NCI-H2171 treated with DMSO at 0.1 percent for 48 hours (cell line): ENCODE results near the gene PDCD2L.
A peak's percentile ranks its signal among the peaks of the same experiment; 100 is the strongest.
"Not testable (repeated sequence)": the region's sequence is repeated elsewhere in the genome, so short reads cannot be mapped to it uniquely, and the experiment has no call there.

Experiments
- DNase-seq: peaks from one replicate; lab custom pipeline; 2025; lab: John Stamatoyannopoulos, UW

PDCD2L gene

GRCh38 chr19:34404109-34404909 is at the start of gene PDCD2L:
Gene PDCD2L, plus strand, starts transcription at chr19:34404399. Its CDS starts 32 bp downstream, at chr19:34404431.
- DNase-seq: peak; percentile 93

GRCh38 chr19:34355201-34355600 is 49.0 kb upstream of the PDCD2L start:
- no peak for DNase-seq

GRCh38 chr19:34356875-34357274 is 47.3 kb upstream of the PDCD2L start:
- DNase-seq: no peak

GRCh38 chr19:34357431-34357830 is 46.8 kb upstream of the PDCD2L start:
- no peak for DNase-seq

DNA sequence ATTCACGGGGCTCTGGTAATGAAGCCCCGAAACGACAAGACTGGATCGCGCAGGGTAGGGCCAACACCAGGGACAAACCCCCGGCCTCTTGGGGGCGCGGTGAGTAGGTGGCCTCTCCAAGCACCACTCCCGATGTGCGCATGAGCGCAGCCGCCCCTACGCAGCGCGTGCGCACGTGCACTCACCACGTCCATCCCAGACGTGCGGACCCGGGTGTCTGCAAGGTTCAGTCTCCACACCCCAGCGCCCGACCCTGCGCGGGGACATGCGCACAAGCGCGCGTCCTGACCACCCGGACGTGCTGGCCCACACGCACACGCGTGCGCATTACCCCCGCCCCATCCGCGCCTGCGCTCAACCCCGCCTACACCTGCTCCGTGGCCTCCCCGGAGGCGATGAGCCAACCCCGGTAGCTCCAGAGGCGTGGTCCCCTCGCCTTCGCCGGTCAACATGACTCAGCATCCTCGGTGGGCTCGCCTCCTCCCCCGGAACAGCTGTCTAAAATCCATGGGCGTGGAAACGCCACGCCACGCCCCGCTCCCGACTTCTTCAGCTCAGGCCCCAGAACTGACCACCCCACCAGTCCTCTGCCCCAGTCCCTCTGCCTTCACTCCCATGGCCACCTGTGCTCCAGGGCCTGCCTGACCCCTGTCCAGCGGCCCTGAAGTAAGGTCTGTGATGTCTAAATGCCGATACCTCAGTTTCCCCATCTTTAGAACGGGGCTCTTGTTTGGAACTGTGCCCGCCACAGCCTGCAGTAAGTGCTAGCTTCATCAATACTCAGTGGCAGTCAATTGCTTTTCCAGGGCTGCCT is 44.9 kb upstream of the PDCD2L start:
- peak; percentile 96 for DNase-seq

DNA sequence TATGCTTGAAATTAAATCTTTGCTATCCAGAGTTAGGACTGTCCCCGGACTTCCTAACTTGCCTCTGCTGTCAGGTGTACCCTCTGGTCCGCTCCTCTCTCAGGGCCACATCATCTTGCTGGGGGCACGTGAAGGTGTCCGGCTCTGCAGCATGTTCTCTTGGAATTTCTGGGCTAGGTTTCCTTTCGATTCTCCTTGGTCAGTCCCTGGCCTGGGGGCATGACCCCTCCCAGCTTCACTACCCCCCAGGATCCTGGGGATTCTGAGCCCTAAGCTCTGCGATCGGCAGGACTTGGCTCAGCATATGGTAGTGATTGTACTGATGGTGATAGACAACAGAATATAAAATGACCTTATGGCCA is 44.3 kb upstream of the PDCD2L start:
- no peak for DNase-seq

DNA sequence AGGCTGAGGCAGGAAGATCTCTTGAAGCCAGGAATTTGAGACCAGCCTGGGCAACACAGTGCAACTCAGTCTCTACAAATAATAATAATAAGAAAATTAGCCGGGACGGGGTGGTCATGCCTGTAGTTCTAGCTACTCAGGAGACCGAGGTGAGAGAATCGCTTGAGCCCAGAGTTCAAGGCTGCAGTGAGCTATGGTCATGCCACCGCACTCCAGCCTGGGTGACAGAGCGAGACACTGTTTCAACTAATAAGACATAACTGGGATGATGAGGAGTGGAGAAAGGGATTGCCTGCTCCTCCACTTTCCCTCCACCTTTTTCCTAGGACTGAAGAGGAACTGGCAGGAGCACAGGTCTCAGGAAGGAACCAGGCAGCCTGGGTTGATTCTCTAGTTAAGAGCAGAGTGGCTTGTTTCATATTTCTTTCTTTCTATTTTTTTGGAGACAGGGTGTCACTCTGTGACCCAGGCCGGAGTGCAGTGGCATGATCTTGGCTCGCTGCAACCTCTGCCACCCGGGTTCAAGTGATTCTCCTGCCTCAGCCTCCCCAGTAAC is 43.8 kb upstream of the PDCD2L start:
- DNase-seq: no peak

DNA sequence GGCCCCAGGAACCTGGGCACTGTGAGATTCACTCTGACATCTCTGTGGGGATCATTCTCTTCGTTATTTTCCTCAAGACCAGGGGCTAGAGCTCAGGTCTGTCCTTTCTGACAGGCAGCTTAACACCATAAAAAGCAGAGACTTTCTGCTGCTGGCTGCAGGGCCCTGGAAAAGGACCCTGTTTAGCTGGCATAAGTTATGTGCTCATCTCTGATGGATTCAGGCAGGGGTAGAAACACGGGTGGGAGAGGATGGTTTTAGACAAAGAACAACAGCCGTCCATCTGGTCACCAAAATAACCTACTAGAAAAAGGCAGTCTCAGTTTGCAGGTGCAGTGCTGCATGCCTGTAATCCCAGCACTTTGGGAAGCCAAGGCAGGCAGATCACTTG is 41.5 kb upstream of the PDCD2L start:
- DNase-seq: no peak

DNA sequence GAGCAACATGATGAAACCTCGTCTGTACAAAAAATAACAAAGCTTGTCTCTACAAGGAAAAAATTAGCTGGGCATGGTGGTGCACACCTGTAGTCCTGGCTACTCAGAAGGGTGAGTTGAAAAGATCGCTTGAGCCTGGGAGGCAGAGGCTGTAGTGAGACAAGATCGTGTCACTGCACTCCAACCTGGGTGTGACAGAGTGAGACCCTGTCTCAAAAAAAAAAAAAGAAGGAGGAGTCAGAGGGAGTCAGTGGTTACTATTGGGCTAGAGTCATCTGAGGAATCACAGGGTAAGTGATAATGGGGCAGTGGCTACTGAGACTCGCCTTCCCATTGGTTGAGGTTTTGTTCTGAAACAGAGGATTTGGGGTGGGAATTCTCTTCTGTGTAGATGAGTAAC is 41.1 kb upstream of the PDCD2L start:
- peak; percentile 9 for DNase-seq

- no peak for DNase-seq
These were observed 40.3 kb upstream of the PDCD2L start for GRCh38 chr19:34363930-34364329.

- DNase-seq: no peak
These were observed 39.8 kb upstream of the PDCD2L start for GRCh38 chr19:34364462-34364829.

GRCh38 chr19:34364830-34365462 is 39.3 kb upstream of the PDCD2L start, which contains the start of gene GPI:
Gene GPI, plus strand, starts transcription at chr19:34365196. Its CDS starts 71 bp downstream, at chr19:34365267.
- peak; percentile 64 for DNase-seq

DNA sequence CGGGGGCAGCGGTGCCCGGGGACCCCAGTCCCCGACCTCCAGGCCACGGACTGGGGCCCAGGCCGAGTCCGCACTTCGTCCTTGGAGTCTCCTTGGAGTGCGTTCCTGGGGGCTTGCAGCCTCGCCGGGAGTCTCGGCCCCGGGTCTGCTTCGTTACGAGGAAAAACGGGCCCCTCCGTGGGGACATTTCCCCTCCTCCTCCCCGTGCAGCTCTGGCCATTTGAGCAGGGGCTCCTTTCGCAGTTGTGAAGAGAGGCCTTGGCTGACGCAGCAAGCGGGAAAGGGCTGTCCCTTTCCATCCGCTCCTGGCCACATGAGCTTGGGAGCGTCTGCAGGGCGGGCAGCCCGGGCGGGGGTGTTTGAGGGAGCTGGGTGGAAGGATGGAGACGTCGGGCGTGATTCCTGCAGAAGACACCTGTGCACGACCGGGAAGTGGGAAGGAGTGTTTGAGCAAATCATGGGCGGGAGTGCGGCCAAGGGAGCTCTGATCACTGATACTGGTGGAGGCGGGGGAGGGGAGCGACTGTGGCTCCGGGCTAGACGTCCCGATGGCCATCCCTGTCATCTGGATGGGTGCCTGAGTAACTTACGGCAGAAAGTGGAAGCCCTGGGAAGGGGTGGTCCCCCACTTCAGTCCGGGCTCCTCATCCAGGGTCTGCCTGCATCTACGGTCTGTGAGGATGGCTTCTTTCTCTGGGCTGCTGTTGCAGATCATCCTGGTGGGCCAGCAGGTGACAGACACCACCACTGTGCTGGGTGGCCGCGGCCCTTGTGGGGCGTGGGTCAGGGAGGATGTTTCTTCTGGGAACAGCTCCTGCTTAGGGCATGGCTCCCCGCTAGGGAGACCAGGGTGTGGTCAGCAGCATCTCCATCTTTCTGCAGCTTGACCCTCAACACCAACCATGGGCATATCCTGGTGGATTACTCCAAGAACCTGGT is 38.5 kb upstream of the PDCD2L start:
- DNase-seq: peak; percentile 7

DNA sequence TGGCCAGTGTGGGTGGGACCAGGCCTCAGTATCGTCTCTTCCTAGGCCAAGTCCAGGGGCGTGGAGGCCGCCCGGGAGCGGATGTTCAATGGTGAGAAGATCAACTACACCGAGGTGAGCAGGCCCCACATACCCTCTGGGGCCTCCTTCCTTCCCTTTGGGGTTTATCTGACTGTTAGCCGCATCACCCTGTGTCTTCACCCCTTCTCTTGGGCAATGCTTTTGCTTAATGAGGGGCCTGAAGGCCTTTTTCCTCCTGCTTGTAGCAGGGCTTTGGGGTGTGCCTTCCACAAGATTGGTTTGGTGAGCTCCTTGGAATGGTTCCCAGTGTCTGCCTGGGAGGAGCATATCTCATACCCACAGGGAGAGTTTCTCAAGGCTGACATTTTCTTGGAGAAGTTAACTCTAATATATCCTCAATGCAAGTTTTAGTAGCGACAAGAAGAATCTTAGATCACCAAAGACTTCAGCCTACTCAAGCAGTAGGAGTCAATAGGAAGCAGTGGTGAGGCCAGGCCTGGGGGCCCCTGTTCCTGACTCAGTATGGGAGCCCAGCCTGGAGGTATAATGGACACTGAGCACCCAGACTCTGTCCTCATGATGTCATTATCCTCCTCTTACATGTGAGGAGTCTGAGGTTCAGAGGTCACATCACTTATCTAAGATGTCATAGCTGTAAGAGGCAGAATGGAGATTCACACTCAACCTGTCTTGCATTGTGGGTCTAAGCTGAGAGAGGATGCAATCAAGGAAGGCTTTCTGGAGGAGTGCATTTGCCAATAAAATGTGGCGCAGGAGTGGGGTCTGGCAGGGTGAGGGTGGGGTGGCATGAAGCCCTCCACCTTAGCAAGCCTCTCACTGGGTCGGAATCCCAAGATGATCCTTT is 37.2 kb upstream of the PDCD2L start:
- DNase-seq: no peak

DNA sequence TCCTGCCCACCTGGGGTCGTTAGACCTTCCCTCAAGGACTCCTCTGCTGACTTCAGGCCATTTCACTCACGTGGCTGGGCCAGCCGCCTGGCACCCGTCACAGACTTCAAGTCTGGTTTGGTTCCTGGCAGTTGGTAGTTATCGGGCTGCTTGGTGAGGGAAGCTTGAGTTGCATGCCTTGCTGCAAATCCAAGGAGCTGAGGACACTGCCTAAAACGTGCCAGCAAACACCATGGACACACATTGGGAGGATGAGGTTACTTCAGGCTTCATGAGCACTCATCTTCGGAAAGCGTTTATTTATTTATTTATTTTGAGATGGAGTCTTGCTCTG is 36.6 kb upstream of the PDCD2L start:
- DNase-seq: no peak

- DNase-seq: no peak
These were observed 35.9 kb upstream of the PDCD2L start for GRCh38 chr19:34368338-34368737.

DNA sequence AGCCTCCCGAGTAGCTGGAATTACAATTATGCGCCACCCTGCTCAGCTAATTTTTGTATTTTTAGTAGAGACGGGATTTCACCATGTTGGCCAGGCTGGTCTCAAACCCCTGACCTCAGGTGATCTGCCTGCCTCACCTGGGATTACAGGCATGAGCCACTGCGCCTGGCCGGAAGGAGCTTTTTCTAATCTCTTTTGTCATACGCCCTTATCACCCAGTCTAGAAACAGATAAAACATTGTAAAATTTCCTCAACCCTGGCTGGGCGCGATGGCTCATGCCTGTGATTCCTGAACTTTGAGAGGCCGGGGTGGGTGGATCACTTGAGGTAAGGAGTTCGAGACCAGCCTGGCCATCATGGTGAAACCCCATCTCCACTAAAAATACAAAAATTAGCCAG is 35.0 kb upstream of the PDCD2L start:
- DNase-seq: not testable (repeated sequence)

GRCh38 chr19:34370117-34370516 is 34.1 kb upstream of the PDCD2L start:
- no peak for DNase-seq

DNA sequence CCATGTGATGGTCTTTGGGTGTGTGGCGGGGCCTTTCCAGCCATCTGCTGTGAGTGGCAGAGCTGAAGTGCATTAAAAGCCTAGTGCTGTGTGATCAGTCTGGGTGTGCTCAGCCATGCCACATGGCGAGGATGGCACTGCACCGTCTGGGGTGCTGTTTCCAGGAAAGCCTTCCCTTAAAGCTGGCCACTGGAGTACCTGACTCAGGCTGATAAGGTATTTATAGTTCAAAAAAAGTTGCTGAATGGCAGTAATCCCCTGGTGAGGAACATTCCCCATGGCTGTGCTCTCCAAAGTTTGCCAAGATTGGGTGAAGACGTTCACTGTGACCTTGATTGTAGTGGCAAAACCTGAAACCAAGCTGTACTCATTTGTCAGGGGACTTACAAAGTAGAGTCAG is 33.2 kb upstream of the PDCD2L start:
- DNase-seq: no peak

DNA sequence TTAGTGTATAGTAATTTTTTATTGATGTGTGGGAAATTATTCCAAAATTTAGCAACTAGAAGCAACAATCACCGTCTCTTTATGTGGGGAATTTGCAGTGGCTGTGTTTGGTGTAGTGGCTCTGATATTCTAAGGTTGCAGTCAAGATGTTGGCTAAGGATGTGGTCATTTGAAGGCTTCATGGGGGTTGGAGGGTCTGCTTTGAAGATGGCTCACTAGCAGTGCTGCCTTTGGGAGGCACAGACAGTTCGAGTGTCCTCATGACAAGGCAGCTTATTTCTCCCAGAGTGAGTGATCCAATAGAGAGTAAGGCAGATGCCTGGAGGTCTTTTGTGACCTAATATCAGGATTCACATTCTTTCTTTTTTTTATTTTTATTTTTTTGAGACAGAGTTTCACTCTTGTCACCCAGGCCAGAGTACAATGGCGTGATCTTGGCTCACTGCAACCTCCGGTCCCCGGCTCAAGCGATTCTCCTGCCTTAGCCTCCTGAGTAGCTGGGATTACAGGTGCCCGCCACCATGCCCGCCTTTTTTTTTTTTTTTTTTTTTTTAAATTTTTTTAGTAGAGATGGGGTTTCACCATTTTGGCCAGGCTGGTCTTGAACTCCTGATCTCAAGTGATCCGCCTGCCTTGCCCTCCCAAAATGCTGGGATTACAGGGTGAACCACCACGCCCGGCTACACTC is 30.5 kb upstream of the PDCD2L start:
- no peak for DNase-seq
